ENCODE data around the gene ANKRD10.
"Not testable (repeated sequence)": the region's sequence is repeated elsewhere in the genome, so short reads cannot be mapped to it uniquely, and the experiment has no call there.

ANKRD10 gene

DNA sequence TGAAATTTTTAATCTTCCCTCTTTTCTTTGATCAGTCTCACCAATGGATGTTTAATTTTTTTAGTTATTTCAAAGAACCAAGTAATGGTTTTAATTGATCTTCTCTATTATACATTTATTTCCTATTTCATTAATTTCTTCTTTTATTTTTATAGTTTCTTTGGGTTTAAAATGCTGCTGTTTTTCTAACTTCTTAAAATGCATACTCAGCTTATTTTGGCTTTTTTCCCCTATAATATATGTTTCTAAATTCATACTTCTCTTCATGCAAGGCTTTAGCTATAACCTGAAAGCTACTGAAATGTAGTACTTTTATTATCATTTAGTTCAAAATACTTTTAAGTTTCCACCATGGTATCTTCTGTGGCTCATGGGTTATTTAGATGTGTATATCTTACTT lies 53.9 kb downstream of the ANKRD10 start:
- no peak for DNase-seq

DNA sequence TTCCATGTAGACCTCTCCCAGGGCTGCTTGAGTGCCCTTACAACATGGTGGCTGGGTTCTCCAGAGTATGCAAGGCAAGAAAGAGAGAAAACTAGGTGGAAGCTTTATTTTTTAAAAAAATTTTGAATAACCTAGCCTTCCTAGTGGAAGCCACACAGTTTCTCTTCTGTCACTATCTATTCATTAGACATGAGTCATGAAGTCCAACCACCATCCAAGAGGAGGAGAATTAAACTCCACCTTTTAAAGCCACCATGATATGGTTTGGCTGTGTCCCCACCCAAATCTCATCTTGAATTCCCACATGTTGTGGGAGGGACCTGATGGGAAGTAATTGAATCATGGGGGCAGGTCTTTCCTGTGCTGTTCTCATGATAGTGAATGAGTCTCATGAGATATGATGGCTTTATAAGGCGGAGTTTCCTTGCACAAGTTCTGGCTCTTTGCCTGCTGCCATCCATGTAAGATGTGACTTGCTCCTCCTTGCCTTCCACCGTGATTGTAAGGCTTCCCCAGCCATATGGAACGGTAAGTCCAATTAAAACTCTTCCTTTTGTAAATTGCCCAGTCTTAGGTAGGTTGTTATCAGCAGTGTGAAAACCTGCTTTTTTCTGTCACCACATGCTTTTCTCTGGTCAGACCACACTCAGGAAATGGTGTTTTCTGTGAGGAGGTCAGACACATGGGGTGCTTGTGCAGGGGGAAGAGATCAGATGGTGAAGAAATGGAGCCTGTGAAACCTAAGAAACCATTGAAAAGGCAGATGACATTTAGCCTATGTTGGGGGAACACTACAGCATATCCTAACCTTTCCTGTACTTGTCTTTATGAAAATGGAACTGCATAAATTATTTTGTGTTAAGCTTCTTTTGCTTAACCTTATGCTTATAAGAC lies 57.7 kb downstream of the ANKRD10 start:
- DNase-seq: no peak

DNA sequence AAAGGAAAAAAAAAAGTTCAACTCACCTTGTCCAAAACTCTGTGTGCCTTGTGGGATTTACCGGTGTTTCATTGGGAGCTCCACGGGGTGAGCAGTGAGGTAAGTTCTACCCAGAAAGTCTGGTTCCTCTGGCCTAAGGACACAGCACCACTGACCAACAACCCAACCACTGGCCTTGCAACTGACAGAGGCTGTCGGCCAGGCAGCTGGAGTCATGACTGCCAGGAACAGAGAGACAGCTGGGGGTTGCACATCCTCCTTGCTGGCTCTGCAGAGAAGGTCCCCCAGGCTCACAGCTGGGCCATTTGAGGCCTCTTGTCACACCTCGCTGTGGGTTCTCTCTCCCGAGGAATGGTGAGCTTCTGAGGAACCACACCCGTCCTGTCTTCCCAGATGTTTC lies 59.5 kb downstream of the ANKRD10 start:
- no peak for DNase-seq

DNA sequence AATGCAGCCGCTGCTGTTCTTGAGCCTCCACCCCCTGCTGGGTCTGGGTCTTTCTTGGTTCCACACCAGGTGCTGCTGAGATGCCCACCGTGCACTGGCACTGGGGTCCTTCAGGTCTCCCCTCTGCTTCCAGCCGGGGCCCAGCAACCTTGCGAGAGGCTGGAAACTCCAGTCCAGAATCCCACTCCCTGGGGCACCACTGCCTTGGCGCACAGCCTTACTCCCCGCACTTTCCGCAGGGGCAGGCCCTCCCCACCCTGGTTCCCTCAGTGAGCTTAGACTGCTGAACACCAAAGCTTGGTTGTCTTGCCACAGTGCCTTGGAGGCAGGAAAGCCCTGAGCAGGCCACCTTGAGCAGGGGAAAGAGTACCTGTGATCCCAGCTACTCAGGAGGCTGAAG lies 60.0 kb downstream of the ANKRD10 start:
- DNase-seq: no peak

DNA sequence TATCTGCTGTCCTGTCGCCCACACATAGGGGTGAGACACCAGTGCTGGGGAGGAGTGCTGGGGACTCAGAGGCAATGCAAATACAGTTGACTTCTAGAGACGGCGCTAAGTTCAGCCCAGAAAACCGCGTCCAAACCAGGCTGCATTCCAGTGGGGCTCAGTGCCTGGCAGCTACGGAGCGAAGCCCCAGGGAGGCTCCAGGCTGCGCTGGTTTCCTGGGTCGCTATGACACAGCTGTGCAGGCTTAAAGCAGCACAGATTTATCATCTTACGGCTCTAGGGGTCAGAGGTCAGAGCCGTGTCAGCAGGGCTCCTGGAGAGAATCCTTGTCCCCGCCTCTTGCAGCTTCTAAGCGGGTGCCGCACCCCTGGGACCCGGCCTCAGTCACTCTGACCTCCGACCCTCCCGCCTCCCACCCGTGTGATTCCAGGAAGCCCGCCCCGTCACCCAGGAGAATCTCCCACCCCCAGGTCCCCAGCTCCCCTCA lies 61.6 kb downstream of the ANKRD10 start:
- no peak for DNase-seq

DNA sequence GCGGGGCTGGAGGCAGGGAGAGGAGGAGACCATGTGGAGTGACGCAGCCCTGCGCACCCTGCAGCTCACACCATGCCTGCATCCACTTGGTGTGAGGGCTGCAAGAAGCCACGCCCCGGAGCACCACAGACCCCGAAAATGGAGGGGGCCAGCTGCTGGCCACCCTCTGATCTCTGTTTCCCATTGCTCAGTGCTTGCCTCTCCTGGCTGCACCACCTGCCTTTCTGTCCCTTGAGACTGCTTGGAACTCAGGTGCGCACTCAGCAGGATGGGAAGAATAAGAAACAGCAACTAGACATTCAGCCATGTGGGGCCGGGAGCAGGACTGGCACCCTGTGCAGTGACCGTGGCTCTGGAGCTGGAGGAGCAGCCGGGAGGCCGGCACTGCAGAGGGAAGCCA lies 64.0 kb downstream of the ANKRD10 start:
- DNase-seq: no peak

DNA sequence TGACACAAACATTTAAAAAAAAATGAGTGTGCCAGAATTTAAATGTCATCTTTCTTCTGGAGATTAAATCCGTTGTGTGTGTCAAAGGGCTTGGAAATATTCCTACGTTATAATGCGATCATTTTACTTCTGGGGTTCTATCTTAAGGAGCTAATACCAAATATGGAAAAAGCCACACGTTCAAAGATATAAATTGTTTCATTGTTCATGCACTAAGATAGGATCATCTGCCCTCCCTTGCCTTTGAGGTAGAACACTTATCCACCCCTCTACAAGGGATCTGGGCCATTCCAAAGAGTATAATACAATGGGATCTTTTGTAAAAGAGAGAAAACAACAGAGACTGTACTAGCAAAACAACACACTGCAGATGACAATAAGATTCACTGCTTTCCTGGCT lies 64.9 kb downstream of the ANKRD10 start:
- no peak for DNase-seq

DNA sequence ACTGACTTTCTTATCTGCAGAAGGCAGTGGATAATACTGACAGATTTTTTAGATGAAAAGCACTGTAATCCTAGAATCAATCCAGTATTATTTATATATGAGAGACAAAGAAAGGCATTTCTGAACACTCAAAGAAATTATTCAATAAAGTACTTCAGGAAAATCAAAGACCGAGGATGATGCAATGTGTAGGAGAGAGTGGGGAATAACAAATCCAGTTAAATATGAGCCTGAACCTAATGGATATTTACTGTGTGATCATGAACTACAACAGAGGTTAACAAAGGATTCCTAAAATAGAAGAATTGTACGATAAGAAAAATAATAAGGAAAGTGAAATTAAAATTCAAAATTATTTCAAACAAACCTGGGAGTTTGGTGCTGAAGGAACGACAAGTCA lies 69.3 kb downstream of the ANKRD10 start:
- no peak for DNase-seq

DNA sequence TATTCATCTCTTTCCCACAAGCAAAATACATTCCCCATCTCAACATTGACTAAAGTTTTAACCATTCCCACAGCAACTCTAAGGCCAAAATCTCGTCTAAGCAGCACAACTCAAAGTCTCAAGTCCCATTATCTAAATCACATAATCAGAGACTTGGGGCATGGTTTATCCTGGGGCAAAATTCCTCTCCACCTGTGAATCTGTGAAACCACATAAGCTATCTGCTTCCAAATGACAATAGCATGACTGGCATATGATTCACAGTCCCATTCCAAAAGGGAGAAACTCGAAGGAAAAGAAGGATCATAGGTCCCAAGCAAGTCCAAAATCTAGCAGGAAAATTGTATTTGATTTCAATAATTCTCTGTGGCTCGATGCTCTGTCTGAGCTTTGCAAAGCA lies 73.0 kb downstream of the ANKRD10 start:
- no peak for DNase-seq

DNA sequence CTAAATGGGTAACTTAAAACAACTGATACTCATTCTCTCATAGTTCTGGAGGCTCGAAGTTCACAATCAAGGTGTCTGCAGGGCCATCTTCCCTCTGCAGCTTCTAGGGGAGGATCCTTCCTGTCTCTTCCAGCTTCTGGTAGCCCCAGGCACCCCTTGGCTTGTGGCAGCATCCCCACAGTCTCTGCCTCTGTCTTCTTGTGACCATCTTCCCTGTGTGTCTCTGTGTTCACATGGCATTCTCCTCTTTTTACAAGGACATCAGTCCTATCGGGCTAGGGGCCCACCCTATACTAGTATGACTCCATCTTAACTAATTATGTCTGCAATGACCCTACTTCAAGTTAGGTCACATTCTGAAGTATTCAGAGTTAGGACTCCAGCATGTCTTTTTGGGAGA lies 73.5 kb downstream of the ANKRD10 start:
- DNase-seq: no peak

DNA sequence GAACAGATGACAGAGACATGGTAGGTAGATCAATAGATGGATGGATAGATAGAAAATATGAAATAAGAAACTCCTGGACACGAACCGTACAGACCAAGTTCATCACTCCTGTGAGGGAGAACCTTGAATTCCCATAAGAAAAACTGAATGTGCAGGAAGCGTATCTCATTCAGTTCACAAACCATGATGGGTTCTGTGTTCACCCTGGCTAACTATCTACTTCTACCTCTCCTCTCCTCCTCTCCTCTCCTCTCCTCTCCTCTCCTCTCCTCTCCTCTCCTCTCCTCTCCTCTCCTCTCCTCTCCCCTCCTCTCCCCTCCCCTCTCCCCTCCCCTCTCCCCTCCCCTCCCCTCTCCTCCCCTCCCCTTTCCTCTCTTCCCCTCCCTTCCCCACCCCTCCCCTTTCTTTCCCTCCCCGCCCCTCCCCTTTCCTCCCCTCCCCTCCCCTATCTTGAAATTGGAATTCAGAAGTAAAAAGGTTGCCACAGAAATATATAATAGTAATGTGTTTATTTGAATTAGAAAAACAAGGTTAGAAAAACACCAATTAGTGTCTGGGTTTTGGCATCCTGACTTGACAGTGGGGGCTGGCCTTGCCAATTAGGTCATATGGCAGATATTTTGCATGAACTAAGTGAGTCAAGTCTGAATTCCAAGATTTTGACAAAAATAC lies 75.9 kb downstream of the ANKRD10 start:
- no peak for DNase-seq

DNA sequence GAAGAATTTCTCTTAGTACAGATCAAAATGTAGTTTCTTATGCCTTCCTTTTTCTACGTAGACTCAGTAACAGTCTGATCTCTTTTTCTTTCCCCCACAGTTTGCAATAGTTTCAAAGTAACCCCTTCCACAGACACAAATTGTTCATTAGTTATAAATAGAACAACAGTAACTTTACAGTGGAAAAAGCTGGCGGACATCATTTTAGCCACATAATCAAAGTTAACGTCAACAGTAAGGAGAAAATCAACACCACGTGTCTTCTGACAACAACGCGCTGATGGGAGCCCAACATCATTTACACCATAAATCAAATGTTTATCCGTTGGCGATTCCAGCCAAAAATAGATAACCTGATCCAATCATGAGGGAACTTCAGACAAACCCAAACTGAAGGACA lies 76.8 kb downstream of the ANKRD10 start:
- DNase-seq: no peak

DNA sequence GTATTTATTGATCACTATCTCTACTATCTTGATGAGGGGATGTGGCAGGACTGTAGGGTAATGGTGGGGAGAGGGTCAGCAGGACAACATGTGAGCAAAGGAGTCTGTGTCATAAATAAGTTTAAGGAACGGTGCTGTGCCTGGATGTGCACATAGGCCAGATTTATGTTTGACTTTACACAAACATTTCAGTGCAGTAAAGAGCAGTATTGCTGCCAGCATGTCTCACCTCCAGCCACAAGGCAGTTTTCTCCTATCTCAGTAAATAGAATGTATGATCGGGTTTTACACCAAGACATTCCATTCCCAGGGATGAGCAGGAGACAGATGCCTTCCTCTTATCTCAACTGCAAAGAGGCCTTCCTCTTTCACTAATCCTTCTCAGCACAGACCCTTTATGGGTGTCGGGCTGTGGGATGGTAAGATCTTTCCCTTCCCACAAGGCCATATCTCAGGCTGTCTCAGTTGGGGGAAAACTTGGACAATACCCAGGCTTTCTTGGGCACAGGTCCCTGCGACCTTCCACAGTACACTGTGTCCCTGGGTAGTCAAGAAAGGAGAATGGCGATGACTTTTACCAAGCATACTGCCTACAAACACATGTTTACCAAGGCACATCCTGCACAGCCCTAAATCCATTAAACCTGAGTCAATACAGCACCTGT lies 77.3 kb downstream of the ANKRD10 start:
- not testable (repeated sequence) for DNase-seq

DNA sequence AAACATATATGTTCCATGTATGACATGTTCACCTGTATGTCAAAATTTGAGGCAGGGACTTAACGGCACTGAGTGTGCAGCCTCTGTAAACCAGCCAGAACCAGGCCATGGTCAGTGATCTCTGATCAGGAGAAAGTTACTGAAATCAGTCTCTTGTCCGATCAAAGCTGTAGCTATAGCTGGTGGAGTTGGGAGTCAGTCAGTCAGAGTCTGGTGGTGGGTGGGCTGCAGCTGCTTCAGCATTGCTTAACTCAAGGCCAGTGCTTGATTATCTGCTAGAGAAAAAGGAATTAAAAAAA lies 78.3 kb downstream of the ANKRD10 start:
- DNase-seq: no peak

DNA sequence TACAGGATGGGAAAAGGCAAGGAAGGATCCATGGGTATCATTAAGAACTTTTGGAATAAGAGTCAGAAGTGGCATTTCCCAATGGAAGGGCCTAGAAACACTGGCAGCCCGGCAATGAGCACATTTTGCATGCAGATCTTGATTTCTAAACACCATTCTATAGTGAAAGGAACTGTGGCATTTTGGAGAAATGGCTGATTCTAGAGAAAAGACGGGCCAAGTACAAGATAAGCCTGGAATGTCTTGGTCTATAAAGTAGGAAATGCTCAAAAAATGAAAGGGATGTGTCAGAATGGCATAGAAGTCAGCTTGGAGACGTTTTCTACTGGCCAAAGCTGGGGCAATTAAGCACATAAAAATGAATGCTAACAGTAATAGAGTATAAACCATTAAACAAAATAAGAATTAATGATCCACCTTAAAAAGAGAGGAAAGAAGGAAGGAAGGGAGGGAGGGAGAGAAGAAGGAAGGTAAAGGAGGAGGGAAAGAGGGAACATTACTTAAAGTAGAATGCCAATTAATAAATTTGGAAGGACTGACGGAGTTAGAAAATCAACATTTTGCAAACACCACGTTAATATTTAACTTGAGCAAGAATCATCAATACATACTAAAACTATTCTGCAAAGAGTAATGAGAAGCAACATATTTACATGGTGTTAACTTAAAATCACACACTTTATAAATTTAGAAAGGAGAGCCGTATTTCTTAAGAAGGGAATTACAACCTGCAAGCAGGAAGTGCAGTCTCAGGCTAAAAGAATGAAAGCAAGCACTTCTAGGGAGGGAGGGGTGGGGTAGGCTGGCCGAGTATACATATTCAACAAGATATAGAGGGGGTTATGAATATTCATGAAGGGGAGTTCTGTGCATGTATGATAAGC lies 78.9 kb downstream of the ANKRD10 start:
- DNase-seq: no peak

DNA sequence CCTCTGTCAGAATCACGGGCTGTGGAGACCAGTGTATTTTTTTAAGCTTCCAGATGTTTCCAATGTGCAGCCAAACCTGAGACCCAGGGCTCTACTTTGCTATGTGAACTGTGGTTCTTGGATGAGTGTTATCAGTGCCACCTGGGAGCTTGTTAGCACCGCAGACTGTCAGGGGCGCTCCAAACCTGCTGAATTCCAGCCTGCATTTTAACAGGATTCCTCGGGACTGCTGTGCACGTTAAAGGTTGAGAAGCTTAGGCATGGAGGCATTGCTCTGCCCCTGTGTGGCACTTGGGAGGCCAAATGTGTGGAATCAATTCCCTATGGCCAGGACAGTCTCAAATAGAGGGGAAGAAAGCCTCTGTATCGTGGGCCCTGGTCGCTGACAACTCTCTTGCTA lies 80.3 kb downstream of the ANKRD10 start:
- DNase-seq: no peak

DNA sequence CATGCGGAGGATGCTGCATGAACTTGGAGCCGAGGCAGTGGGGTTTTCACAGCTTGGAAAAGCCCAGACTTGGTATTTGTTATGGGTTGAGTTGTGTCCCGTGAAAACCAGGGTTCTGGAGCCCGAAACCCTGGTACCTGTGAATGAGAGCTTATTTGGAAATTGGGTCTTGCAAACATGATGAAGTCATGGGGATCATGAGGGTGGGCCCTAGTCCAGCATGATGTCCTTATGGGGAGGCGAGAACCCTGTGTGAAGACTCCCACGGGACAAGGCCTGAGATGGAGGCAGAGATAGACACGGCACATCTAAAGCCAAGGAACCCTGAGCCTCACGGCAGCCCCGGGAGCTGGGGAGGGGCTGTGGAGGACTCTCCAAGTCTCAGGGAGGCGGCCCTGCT lies 82.3 kb downstream of the ANKRD10 start:
- DNase-seq: no peak

DNA sequence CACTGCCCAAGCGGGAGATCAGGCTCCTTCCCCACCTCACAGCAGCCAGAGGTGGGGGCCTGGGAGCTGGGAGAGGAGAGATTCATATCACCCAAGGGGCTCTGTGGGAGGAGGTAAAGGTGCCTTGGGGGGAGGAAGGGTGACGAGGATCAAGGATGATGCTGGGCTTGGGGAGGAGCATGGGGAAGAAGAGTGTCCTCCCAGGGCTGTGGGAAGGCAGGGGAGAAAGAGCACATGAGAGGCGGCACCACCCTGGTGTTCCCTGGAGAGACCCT lies 82.7 kb downstream of the ANKRD10 start:
- no peak for DNase-seq

DNA sequence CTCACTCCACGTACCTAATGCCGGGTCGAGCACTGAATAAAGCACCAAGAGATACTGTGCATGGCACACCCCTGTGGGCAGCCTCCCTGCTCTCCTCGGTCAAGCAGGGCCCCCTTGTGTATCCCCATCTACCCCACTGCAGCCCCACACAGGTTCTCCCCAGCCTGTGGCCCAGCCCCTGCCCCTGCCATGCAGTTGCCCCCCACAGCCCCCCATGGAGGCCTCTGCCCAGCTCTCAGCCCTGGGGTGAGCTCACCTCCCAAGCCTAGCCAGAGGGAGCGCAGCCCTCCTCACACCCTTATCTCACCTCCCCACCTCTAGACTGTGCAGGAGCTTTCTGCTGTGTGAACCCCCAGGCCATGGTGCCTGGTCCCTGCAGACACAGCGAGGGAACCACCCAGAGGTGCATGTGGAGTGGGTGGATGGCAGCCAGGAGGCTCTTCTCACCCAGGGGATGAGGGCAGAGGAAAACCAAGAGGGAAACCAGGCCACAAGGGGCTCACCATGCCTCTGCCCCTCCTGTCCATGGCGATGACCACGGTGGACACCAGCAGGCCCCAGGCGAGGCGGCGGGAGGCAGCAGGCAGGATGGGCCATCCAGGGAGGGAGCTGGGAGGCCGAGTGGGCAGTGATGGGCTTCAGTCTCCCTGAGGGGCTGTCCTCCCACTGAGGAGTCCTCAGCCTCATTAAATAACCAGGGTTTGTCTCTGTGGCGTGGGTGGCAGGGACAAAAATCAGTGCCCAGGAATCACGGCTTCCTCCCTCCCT lies 83.2 kb downstream of the ANKRD10 start:
- no peak for DNase-seq

DNA sequence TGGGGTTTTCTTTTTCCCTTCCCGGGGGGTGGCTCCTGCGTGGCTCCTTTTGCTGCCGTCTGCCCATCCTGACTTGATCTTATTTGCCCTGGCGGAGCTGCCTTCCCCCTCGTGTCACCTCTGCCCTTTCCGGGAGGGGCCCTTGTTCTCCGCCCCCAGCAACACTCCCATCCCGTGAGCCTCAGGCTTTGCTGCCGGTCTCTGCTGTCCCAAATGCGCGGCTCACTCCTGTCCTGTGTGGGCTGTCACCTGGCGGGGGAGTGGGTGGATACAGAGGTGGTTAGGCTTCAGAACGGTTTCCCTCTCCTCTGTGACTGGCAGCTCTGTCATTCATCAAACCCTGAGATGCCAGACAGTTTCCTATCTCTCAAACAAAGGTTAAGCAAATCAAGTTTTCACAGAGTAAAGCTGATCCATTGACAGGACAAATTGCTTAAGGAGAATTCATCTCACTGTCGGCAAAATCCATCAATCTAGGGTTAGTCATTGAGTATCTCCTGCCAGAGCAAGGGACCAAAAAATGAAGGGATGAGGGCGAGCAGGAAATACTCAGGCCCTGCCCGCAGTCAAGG lies 84.0 kb downstream of the ANKRD10 start:
- DNase-seq: no peak

DNA sequence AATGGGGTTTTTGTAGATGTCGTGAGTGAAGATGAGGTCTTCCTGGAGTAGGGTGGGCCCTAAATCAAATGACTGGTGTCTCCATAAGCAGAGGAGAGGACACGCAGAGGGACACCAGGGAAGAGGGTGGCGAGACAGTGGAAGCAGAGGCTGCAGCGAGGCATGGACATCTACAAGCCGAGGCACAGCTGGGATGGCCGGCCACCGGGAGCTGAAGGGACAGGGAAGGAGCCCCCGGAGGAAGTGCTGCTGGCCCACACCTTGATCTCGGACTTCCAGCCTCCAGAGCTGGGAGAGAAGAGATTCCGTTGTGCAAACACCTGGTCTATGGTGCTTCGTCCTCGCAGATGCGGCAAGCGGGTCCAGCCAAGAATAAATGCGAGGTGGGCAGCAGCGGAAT lies 84.5 kb downstream of the ANKRD10 start:
- DNase-seq: no peak

DNA sequence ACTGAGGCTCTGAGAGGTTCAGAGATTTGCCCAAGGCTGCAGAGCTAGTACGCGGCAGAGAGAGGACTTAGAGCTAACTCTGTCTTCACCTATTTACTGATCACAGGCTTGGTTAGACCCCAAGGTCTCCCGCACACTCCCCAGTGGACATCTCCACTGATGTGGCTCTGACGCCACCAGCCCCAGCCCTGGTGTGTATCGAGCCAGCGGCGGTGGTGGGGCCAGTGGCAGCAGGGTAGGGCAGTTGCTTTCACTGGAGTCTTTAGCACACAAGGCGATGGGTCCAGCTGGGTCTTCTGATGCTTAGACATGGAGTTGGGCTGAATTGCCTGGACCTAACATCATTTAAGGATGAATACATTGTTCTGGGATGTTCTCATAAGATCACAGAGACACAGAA lies 85.4 kb downstream of the ANKRD10 start:
- DNase-seq: no peak

Data from SIG-M5 (cell line).